Loucy (cell line): Measurements from ENCODE around the gene S1PR1.

Experiments
- CTCF ChIP-seq: fragments of 200-600 bp; sonication (generic); conservative IDR thresholded peaks from 2 replicates; pipeline ENCODE4 v1.5.1; 2014; ENCODE audit warnings: mild to moderate bottlenecking, antibody characterized with exemption, low read length
- EZH2phosphoT487 ChIP-seq: fragments of 200-600 bp; IDR thresholded peaks from 2 replicates; pipeline ENCODE4 v1.6.1; 2018; ENCODE audit warnings: antibody characterized with exemption, mild to moderate bottlenecking, moderate library complexity, borderline replicate concordance

GRCh38 chr1:101280049-101280592 lies 43.3 kb downstream of the S1PR1 start:
- TF ChIP-seq CTCF (no peak), EZH2phosphoT487 (no peak)
